Measurements from ENCODE around the gene BCDIN3D.
"Not testable (repeated sequence)": the region's sequence is repeated elsewhere in the genome, so short reads cannot be mapped to it uniquely, and the experiment has no call there.

Gene BCDIN3D

GRCh38 chr12:49855890-49856289 is 13.0 kb upstream of the BCDIN3D start:
- DNase-seq = not testable (repeated sequence)

- no peak for DNase-seq
Measured at GRCh38 chr12:49854976-49855375, 12.1 kb upstream of the BCDIN3D start.

DNA sequence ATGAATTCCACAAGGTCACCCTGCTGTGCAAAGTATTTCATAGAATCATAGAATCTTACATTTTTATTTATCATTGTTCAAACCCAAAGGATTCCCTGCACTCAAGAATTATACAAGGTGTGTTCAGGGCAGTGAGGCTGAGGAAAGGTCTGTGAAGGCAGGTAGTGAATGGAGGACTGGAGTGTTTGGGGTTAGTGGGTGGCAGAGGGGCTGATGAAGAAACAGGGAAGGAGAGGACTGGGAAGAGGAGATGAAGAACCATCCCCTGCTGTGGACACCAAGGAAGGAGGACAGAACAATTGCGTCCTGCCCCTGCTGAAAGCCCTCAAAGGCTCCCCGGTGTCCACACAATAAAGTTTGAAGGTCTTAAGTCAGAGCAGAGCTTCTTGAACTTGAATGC is 10.8 kb upstream of the BCDIN3D start:
- DNase-seq = no peak

- DNase-seq = no peak
Measured at GRCh38 chr12:49847161-49847560, 4.3 kb upstream of the BCDIN3D start.

DNA sequence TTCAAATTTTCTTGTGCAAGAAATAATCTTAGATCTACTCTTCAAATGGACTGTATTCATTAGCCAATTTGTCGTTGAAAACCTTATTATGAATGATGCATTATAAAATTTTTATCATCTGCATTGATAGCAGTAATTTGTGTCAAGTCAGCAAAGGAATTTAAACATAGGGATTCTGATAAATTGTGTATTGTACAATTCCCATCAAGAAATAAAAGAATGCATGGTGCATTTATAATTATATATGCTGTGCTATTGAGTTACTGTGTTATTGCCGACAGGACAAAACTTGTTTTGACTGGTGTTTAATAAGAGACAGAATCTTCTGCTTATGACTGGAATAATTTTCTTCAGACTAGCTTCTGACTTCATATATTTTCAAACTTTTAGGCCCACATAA is 3.1 kb upstream of the BCDIN3D start:
- DNase-seq = no peak

- no peak for DNase-seq
Measured at GRCh38 chr12:49843876-49844437, 1.1 kb upstream of the BCDIN3D start.

DNA sequence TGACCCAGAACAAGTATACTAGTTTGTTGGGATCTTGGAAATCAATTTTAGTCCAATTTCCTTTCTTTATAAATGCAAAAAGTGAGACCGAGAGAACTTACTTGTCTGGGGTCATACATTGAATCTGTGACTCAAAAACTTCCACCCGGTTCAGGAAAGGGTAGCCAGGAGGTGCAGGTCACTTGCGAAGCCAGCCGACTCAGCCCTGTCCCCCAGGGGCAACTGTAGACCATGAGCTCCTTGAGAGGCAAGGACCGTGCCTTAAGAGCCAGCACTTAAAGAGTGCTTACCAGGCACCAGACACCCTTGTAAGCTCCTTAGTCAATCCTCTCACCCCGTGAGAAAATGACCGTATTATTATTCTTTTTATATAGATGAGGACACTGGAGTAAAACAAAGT is 505 bp upstream of the BCDIN3D start:
- no peak for DNase-seq

DNA sequence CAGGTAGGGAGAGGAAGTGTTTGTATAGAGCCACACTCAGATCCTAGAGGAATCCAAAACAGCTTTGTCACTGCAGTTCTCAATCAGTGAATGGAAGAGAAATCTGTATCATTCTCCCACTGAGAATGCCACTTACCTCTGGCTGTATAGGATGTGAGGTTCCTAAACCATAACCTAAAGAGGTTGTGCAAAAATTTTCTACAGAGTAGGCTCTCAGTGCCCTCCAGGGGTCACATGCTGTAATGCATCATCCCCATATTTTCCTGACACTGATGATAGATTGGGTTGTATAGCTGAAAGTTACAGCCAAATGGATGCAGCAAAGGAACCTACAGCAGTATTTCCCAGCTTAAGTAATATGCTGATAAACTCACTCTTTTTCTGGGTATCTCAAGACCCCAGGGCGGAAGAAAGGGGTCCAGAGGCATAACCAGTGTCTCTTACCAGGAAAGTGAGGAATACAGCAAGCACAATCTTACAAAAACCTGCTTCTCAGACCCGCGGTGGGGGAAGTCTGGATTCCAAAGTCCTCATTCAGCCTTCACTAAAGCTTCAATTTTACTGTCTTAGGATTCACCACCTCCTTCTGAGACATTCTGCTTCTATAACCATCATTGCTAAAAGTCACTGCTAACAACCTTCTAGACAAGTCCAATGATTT is 3.8 kb downstream of the BCDIN3D start:
- DNase-seq = peak; percentile 29

DNA sequence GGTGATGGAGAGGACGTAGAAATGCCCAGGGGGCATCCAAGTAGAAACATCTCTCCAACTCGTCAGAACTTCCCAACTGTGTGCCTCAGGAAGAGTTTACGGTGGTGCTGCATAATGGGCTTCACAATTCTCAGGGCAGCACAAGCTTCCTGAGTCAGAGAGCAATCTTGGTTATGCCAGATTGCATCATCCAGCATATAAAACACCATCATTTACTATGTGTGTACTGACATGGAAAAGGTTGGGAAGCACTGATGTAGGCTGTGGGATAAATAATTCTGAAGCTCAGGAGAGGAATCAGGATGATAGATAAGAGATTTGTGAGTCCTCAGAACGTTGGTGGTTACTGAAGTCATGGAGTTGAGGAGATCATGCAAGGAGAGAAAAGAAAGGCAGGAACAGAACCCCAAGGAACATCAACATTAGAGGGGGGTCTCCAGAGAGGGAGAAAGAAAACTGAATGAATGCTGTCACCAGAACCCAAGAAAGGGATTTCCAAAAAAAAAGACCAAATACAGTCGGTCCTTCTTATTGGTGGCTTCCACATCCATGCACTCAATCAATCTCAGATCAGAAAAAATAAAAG is 10.0 kb downstream of the BCDIN3D start:
- no peak for DNase-seq

DNA sequence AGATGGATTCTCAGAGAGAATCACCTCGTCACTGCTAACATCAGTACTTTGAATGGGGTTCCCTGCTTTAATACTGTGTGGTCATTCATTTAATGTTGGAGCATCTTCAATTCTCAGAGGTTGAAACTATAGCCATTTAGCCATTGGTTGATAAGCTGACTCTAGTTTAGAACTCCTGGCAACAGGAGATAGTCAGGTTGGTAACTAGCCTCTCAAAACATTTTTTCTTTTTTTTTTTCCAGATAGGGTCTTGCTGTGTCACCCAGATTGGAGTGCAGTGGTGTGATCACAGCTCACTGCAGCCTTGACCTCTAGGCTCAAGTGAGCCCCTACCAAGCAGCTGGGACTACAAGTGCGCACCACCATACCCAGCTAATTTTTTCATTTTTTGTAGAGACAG is 11.2 kb downstream of the BCDIN3D start:
- DNase-seq = no peak

DNA sequence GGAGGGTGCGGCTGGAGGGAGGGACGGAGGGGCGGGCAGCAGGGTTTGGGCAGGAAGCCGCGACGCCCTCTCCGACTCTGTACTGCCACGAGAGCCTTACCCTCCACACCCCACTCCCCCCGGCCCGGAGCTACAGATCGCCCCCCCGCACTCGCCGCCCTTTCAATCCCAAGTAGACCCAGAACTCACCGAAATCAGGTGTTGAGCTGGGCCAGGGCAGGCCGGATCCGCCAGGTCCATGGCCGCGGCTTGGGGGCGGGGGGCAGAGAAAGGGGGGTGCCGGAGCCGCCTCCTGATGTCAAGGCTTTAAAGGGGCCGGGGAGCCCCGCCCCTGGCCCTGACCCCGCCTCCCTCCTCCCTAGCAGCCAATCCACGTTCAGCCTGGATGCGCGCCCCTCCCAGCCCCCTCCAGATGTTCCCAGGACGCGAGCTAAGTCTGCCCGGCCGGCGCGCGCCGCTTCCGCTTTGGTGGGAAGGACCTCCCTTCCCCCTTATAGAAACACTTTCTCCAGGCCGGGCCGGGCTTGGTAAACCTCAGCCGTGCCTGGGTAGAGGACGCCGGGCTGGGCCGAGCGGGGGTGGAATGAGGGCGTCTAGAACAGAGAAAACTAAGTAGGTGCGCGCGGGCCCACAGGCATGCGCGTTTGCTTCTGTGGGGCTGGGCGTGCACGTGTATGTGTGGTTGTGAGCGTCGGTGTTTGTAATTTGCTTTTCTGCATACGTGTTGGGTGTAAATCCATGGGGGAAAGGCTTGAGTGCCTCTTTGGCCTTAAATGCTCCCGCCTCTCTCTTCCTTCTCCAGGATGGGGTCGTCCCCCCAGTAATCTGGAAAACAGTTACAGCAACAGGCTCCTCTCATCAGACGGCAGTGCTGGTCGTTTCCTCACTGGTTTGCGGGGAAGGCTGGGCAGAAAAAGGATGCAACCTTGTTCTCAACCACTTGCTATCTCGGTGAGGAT is 14.5 kb downstream of the BCDIN3D start, which contains the start of gene NCKAP5L:
Gene NCKAP5L, minus strand, starts transcription at position 281 of the 959 bp plus-strand sequence. CDS start 24,369 bp downstream, outside the sequence.
- peak; percentile 95 for DNase-seq

DNA sequence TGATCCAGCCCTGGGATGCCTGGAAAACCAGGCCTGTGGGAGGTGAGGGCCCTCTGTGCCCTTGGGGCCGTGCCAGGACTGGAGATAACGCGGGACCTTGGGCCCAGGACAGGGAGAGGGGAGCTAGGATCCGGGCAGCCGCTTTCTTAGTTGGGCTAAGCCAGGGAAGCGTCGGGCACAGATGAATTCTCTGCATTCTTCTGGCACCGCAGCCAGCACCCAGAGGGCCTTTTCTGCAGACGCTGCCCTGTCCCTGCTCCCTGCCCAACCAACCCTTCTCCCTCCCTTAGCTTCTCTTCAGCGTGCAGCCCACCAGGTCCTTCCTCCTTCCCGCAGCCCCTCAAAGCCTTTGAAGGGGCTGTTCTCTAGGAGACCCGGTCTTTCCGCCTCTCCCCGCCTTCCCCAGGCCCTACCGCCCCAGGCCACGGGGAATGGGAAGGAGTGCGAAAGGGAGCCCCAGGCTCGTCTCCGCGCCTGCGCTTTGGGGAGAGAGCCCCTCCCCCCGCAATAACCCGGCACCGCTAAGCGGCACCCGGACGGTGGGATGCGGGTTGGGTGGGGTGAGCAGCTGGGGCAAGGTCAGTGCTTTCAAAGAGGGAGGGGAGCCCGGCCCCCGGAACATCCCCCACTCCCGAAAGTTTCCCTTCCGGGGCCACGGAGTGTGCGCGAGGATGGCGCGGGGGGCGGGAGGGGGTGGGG is 15.4 kb downstream of the BCDIN3D start:
- DNase-seq = peak; percentile 40

- DNase-seq = no peak
Measured at GRCh38 chr12:49827051-49827400, 15.9 kb downstream of the BCDIN3D start.

DNA sequence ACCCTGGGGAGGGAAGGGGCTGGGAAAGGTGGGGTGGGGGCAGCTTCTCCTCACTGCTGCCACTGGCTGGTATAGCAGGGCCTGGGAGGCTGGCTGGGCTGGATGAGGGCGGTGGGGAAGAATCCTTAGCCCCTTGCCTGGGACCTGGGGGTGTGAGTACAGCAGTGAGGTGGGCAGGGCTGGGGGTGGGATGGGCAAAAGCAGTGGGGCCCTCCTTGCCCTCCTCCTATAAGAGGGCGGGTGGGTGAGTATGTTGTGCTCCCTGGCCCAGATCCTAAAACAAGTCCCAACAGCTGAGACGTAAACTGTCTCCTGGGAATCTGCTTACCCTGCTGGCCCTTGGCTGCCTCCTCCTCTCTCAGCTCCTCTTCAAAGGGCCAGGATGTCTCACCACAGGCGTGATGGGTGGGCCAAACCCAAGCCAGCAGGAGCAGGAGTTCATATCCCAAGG is 16.9 kb downstream of the BCDIN3D start:
- no peak for DNase-seq

GRCh38 chr12:49825360-49825970 is 17.4 kb downstream of the BCDIN3D start:
- no peak for DNase-seq

GRCh38 chr12:49824895-49825294 is 18.0 kb downstream of the BCDIN3D start:
- no peak for DNase-seq

GRCh38 chr12:49824416-49824815 is 18.5 kb downstream of the BCDIN3D start:
- no peak for DNase-seq

- no peak for DNase-seq
Measured at GRCh38 chr12:49823951-49824350, 19.0 kb downstream of the BCDIN3D start.

GRCh38 chr12:49823350-49823749 is 19.6 kb downstream of the BCDIN3D start:
- no peak for DNase-seq

DNA sequence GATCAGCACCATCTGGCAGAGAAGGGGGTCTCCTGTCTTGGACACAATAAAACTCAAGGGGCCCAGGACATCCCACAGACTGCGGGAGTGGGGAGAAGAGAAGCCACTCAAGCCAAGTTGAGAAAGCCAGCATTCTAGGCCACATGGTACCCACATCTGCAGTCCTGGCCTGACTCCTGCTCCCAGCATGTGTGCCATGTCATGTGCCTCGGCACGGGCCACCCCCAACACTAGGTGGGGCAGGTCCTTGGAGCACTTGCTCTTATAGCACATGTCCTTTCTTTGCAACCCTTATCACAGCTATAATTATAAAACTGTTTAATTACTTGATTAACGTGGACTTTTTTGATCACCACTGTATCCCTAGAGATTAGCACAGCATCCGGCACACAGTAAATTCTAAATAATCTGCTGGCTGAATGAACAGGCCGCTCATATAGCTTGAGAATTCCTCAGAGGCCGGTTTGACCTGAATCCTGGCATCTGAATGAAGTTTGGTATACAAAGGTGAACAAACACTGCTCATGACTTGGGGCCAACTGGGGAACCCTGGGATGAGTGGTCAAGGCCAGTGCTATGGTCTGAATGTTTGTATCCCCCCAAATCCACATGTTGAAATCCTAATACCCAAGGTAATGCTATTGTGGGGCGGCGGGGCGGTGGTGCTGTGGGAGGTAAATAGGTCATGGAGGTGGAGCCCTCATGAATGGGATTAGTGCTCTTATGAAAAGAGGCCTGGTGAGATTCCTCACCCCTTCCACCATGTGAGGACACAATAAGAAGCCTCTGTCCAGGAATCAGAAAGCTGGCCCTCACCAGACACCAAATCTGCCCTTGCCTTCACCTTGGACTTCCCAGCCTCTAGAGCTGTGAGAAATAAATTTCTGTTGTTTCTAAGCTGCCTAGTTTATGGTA is 21.3 kb downstream of the BCDIN3D start:
- DNase-seq = no peak

DNA sequence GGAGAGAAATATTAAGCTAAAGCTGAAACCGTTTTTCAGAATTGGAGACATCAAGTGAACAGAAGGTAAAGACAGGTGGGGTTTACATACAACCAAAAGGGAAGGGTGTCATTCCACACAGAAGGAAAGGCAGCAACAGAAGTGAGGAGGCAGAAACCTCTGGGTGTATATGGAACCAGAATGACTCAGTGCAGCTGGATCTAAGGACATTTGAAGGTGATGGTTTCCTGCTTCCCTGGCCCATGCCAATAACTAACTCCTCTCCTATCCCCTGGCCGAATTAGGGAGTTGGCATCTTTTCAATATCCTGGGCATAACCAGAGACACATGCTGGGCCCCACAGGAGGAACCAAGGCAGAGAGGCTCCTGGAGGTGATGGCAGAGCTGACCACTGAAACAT is 23.1 kb downstream of the BCDIN3D start:
- no peak for DNase-seq
